ES-I3 (cell line): ENCODE data around the gene MEI1.
A peak's percentile ranks its signal among the peaks of the same experiment; 100 is the strongest.
"Not testable (repeated sequence)": the region's sequence is repeated elsewhere in the genome, so short reads cannot be mapped to it uniquely, and the experiment has no call there.

Source experiments
- H3K36me3 ChIP-seq: 2 replicates; pipeline ENCODE4 v1.6.1; 2013; ENCODE audit warnings: mild to moderate bottlenecking, low read length, control low read depth, moderate library complexity; ENCODE audit not compliant: insufficient read depth
- H3K4me1 ChIP-seq: 2 replicates; pipeline ENCODE4 v1.6.1; 2013; ENCODE audit warnings: mild to moderate bottlenecking, control low read depth, low read length; ENCODE audit not compliant: insufficient read depth
- H3K9ac ChIP-seq: 2 replicates; pipeline ENCODE4 v1.6.1; 2013; ENCODE audit warnings: low read depth, mild to moderate bottlenecking, low read length, moderate library complexity
- H3K9me3 ChIP-seq: 2 replicates; pipeline ENCODE4 v1.6.1; 2013; ENCODE audit warnings: mild to moderate bottlenecking, low read length, moderate library complexity; ENCODE audit not compliant: control insufficient read depth, insufficient read depth

Gene MEI1

DNA sequence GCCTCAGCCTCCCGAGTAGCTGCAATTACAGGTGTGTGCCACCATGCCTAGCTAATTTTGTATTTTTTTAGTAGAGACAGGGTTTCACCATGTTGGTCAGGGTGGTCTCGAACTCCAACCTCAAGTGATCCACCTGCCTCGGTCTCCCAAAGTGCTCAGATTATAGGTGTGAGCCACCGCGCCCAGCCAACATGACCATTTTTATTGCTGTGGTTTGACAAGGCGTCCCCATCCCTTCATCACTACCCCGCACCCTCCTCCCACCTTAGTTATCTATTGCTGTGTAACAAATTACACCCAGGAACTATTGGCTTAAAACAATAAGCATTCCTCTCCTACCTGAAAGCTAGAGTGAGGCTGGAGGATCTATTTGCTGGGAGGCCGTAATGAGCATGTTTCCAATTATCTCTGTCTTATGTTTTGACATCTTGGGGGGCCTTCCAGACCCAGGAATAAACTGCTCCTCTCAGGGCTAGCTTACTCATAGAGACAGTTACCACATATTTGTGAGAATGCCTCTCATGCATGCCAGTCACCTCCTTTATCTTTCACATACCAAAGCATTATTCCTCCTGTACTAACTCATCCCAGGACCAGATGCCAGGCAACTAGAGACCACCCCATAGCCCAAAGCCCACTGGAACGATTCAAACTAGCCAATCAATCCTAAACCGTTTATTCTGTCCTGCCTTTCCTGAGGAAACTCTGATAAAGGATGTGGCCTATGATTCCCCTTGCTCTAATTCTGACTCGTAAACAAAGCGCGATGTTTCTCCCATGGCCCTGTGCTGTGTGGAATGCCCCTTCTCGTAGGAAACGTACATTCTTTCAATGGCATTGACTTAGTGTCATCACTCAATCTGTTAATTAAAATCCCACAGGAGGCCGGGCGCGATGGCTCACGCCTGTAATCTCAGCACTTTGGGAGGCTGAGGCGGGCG, 30.1 kb upstream of the MEI1 start:
- Histone ChIP-seq H3K4me1 (peaks cover 9% of the 10 kb centered on the region; the same call in 1 of the 2 replicates), H3K36me3 (0 out of 2 replicates have a peak, but pooled peaks cover 3% of the 10 kb centered on the region)

DNA sequence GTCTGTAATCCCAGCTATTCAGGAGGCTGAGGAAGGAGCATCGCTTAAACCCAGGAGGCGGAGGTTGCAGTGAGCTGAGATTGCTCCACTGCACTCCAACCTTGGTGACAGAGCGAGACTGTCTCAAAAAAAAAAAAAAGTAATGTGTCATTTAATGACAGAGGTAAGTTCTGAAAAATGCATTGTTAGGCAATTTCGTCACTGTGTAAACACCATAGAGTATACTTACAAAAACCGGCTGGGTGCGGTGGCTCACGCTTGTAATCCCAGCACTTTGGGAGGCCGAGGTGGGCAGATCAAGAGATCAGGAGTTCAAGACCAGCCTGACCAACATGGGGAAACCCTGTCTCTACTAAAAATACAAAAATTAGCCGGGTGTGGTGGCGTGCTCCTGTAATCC, 27.2 kb upstream of the MEI1 start:
- H3K4me1 ChIP-seq = not testable (repeated sequence)

More for the DNA sequence above, 30.1 kb upstream of the MEI1 start:
- H3K9ac ChIP-seq = no peak overlapping the region
- no peaks in the 10 kb centered on the region for H3K9me3 ChIP-seq

DNA sequence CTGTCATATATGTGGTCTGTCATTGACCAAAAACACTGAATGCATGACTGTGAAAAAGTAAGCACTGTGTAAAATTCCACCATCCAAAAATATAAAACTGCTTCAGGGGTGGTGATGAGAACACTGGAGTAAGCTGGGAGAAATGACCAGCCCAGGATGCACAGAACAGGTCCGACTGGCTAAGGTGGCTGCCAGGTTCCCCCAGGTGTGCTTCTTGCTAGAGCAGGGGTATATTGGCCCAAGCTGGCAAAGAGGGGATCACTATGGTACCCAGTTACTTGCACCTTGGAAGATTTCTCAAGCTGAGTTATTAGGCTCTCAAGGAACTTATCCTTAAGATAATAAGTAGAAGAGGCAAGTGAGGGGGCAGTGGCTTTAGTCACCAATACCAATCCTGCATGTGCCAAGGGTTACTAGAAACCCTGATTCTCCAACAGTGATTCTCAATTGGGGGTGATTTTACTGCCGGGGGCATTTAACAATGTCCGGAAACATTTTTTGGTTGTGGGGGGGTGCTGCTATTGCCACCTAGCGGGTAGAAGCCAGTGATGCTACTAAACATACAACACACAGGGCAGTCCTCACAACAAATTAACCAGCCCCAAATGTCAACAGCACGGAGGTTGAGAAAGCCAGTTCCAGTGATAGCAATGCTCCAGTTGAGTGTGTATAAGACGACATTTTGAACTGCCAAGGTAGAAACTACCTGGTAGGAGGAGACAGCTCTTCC, 26.4 kb upstream of the MEI1 start:
- peaks cover 9% of the 10 kb centered on the region; the same call in 1 of the 2 replicates for H3K4me1 ChIP-seq
- H3K9me3 ChIP-seq = no peaks in the 10 kb centered on the region
- no peak overlapping the region for H3K9ac ChIP-seq
- H3K36me3 ChIP-seq = peaks cover 3% of the 10 kb centered on the region; the same call in 1 of the 2 replicates

More for the DNA sequence above, 27.2 kb upstream of the MEI1 start:
- not testable (repeated sequence) for H3K9ac ChIP-seq, H3K36me3 ChIP-seq, H3K9me3 ChIP-seq

DNA sequence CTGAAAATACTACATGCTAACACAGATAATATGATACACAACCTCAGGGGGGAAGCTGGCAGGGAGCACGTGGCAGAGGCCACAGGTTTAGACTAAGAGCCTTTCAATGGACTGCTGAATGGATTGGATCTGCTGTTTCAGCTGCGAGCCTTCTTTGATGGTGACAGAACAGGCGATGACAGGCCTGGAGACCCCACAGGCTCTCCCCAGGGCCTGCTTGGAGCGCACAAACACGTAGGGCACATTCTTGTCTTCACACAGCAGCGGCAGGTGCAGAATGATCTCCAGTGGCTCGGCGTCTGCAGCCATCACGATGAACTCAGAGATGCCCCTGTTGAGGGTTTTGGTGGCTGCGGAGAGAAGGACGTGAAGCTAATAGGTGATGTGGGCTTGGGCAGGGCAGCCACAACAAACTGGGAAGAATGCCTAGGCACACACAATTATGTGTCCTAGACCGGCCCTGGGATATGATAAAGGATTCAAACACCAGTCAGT, 24.4 kb upstream of the MEI1 start:
- Histone ChIP-seq H3K4me1 (peaks cover 4% of the 10 kb centered on the region; the same call in 1 of the 2 replicates), H3K9me3 (no peaks in the 10 kb centered on the region), H3K9ac (no peak overlapping the region), H3K36me3 (peaks cover 15% of the 10 kb centered on the region)

DNA sequence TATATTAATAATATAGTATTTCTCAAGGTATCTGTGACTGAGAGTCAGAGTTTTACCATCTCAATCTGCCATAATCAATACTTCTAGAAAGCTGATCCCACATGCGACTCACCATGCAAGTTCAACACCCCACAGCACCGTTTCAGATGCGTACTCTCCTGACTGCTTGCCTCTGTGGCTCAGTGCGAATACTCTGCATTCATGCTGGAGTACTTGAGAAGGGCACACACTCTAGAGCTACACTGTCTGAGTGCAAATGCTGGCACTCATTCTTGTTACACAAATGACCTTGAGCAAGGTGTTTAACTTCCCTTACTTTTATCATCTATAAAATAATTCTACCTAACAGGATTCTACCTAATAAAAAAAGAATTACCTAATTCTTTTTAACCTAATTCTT, 23.2 kb upstream of the MEI1 start:
- Histone ChIP-seq H3K36me3 (peaks cover 21% of the 10 kb centered on the region), H3K9me3 (no peaks in the 10 kb centered on the region), H3K4me1 (0 out of 2 replicates have a peak, but pooled peaks cover 2% of the 10 kb centered on the region), H3K9ac (no peak overlapping the region)

- Histone ChIP-seq H3K9me3 (no peaks in the 10 kb centered on the region), H3K4me1 (peaks cover 8% of the 10 kb centered on the region; the same call in 1 of the 2 replicates), H3K9ac (peak overlapping the region; percentile 95), H3K36me3 (peaks cover 21% of the 10 kb centered on the region)
Observed at GRCh38 chr22:41681616-41682015, 17.7 kb upstream of the MEI1 start.

DNA sequence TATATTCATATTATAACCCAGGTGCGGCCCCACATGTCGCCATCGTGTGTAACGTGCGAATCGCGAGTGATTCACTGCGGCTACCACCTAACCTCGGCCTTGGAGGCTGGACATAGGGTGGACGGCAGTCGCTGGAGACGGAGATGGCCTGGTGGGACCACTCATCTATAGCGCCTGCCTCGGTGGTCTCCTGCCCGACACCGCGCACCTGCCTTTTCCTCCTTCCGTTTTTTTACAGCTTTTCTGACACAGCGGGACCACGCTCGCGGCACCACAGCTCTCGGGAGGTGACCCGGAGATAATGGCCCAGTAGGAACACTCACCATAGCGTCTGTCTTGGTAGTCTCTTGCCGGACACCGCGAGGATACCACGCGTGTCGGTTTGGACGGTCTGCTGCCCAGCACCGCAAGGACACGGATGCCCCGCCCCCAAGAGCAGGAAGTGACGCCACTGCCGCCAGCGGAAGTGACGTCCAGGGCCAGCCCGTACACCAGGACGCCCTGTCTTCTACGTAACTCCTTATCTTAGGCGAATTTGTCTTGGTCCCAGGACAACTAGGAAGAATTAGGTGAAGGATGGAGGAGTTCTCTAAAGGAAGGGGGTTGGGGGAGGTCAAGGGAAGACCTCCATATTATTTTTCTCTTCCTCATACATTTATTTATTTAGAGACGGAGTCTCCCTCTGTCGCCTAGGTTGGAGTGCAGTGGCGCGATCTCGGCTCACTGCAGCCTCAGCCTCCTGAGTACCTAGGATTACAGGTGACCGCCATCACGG, 17.1 kb upstream of the MEI1 start:
- Histone ChIP-seq H3K4me1 (peaks cover 8% of the 10 kb centered on the region; the same call in 1 of the 2 replicates), H3K36me3 (peaks cover 21% of the 10 kb centered on the region), H3K9ac (peak overlapping the region; percentile 95), H3K9me3 (no peaks in the 10 kb centered on the region)

DNA sequence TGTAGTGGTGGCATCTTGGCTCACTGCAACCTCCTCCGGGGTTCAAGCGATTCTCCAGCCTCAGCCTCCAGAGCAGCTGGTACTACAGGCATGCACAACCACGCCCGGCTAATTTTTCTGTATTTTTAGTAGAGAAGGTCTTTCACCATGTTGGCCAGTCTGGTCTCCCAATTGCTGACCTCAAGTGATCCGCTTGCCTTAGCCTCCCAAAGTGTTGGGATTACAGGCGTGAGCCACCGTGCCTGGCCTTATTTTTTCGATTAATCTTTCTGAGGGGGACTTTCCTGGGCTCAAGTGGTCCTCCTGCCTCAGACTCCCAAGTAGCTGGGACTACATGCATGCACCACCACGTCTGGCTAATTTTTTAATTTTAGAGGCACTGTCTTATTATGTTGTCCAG, 16.3 kb upstream of the MEI1 start:
- Histone ChIP-seq H3K36me3 (peaks cover 19% of the 10 kb centered on the region), H3K4me1 (peaks cover 8% of the 10 kb centered on the region; the same call in 1 of the 2 replicates)

DNA sequence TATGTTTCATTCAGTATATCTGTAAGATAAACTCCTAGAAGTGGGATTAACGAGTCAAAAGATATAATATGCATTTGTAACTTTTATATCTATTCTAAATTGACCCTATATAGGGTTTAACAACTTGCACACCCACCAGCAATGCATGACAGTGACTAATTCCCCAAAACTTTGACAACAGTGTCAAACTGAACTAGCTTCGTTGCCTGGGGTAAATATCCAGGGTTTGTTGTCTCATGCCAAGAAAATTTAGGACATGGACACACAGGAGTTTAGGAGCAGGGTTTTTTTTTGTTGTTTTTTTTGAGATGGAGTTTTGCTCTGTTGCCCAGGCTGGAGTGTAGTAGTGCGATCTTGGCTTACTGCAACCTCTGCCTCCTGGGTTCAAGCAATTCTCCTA, 15.7 kb upstream of the MEI1 start:
- Histone ChIP-seq H3K9ac (no peak overlapping the region), H3K4me1 (peaks cover 8% of the 10 kb centered on the region; the same call in 1 of the 2 replicates), H3K36me3 (peaks cover 13% of the 10 kb centered on the region), H3K9me3 (no peaks in the 10 kb centered on the region)

More for the DNA sequence above, 16.3 kb upstream of the MEI1 start:
- H3K9me3 ChIP-seq = no peaks in the 10 kb centered on the region
- peak overlapping the region; percentile 95; the same call in 1 of the 2 replicates for H3K9ac ChIP-seq

DNA sequence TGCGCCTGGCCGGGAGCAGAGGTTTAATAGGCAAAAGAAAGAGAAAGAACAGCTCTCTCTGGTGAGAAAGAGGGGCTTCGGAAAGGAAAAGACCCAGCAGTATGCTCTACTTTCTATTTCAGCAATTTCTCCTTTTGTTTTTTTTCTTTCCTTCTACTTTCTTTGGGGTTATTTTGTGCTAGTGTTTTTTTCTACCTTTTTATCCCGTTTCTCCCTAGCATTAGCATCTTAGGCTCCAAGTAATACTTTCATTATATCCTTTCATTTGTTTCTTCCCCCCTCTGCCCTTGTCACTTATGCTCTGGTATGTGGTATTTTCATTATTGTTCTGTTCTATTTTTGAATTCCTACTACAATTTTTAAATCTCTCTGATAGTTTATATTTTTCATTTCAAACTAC, 15.1 kb upstream of the MEI1 start:
- no peak overlapping the region for H3K9ac ChIP-seq
- peaks cover 8% of the 10 kb centered on the region; the same call in 1 of the 2 replicates for H3K4me1 ChIP-seq
- peaks cover 10% of the 10 kb centered on the region for H3K36me3 ChIP-seq
- H3K9me3 ChIP-seq = no peaks in the 10 kb centered on the region

- H3K9ac ChIP-seq, H3K4me1 ChIP-seq, H3K36me3 ChIP-seq, H3K9me3 ChIP-seq: not testable (repeated sequence)
Observed at GRCh38 chr22:41686890-41687289, 12.4 kb upstream of the MEI1 start.

DNA sequence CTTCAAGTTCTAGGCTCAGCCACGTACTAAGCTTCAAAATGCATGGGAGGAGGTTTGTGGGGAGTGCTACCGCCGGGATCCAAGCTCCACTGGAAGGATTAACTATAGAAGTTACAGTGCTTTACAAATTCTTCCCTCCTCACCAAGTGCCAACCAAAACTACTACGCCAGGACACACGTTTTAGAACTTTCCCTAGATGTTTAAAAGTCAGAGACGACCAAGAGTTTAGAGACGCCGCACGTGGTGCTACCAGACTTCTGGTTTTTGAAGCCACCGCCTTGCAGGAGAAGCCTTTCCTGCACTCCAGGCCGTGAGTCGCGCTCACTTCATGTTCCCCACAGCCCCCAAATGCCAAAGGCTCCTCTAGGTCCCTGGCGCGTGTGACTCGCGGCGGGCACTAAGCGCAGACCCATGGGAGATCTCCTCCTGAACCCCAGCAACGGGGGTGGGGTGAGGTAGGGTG, 11.4 kb upstream of the MEI1 start:
- peaks cover 4% of the 10 kb centered on the region; the same call in 1 of the 2 replicates for H3K4me1 ChIP-seq
- no peaks in the 10 kb centered on the region for H3K9me3 ChIP-seq
- H3K36me3 ChIP-seq = no peaks in the 10 kb centered on the region
- H3K9ac ChIP-seq = peak overlapping the region; percentile 90

DNA sequence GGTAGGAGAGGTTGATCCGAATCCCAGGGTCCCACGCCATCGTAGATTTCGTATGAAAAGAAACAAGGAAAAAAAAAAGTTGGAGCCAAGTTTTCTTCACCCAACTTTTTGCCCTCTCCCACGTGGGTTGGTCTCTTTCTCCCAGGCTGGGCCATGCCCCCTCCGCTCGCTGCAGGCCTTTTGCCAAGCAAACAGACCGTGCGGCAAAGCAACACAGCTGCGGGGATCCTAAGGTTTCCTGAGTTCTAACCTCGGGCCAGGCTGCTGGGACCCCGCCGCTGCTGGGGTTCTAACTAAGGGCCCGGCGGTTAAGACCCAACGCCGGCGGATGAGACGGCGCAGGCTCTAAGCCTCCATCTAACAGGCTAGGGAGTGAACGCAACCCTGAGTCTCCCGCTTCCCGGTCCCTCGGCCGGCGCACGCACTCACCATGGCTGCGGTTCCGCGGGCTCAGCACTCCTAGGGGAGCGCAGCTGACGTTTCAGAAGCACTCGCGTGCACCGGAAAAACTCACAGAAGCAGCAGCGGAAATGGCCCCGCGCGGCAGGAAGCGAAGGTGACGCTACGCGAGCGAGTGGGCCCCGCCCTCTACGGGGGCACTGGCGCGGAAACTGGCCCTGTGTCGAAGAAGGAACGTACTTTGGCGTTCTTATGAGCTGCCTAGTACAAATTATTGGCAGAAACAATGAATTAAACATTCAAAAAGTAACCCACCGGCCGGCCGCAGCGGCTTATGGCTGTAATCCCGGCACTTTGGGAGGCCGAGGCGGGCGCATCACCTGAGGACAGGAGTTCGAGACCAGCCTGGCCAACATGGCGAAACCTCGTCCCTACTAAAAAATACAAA, 10.7 kb upstream of the MEI1 start, which contains the start of gene SNU13:
SNU13 (minus strand) TSS at position 503 of the 847 bp plus-strand sequence; CDS start at position 432, 71 bp downstream.
- Histone ChIP-seq H3K4me1 (no peaks in the 10 kb centered on the region), H3K9me3 (no peaks in the 10 kb centered on the region), H3K36me3 (no peaks in the 10 kb centered on the region), H3K9ac (peak within 1 kb of the TSS; percentile 90)
